HFF-Myc (cell line): ENCODE measurements around the gene CSMD2.

Experiments
- DNase-seq: peaks from one replicate; pipeline ENCODE4 v3.0.0-alpha.2; 2011; ENCODE audit warnings: low read depth; ENCODE audit errors: extremely low read depth
- H3K4me3 ChIP-seq: replicated peaks from 2 replicates; pipeline ENCODE4 v1.5.1; 2011; ENCODE audit warnings: low read depth, mild to moderate bottlenecking, control low read depth, low read length
- CTCF ChIP-seq: IDR thresholded peaks from 2 replicates; pipeline ENCODE4 v1.5.1; 2012; ENCODE audit warnings: mild to moderate bottlenecking, low read depth, low read length, control low read depth; ENCODE audit errors: missing control alignments

Gene CSMD2

GRCh38 chr1:33709174-33709782 is 455.8 kb downstream of the CSMD2 start:
- no peak for DNase-seq
- no peak overlapping the region for H3K4me3 ChIP-seq
- no peak for TF ChIP-seq CTCF

- no peak overlapping the region for H3K4me3 ChIP-seq
- DNase-seq: no peak
- no peak for TF ChIP-seq CTCF
Measured at GRCh38 chr1:33706634-33707255, 458.3 kb downstream of the CSMD2 start.

- DNase-seq: no peak
- TF ChIP-seq CTCF: no peak
- no peak overlapping the region for H3K4me3 ChIP-seq
Measured at GRCh38 chr1:33703464-33703863, 461.6 kb downstream of the CSMD2 start.

GRCh38 chr1:33698361-33699035 is 466.5 kb downstream of the CSMD2 start:
- no peak overlapping the region for H3K4me3 ChIP-seq
- no peak for TF ChIP-seq CTCF
- no peak for DNase-seq

- no peak for DNase-seq
- H3K4me3 ChIP-seq: no peak overlapping the region
- no peak for TF ChIP-seq CTCF
Measured at GRCh38 chr1:33697816-33698215, 467.2 kb downstream of the CSMD2 start.

- DNase-seq: no peak
- TF ChIP-seq CTCF: no peak
- H3K4me3 ChIP-seq: no peak overlapping the region
Measured at GRCh38 chr1:33696962-33697361, 468.1 kb downstream of the CSMD2 start.
